ENCODE measurements around the gene ANKRD40CL.
"Not testable (repeated sequence)": the region's sequence is repeated elsewhere in the genome, so short reads cannot be mapped to it uniquely, and the experiment has no call there.

- TF ChIP-seq CTCF, POLR2A (IDR thresholded peaks at IDR 0.05): not testable (repeated sequence)
These were observed 42.7 kb downstream of the ANKRD40CL start for GRCh38 chr17:50724622-50725021.

Measured in tibial nerve (tissue), 3 donors.